Tibial nerve (tissue), 4 donors: ENCODE data around the gene FPR3.
"Not testable (repeated sequence)": the region's sequence is repeated elsewhere in the genome, so short reads cannot be mapped to it uniquely, and the experiment has no call there.

ENCODE experiments used
- CTCF ChIP-seq, 5 experiments: fragments of 200-600 bp in 3 of 5; fragments of 450-650 bp in 2 of 5; sonication (generic) in 3 of 5; IDR thresholded peaks; one replicate each; pipeline ENCODE4 v1.5.1; 2016 to 2019; ENCODE audit warnings: antibody characterized with exemption in 5 of 5, mild to moderate bottlenecking in 3 of 5, moderate library complexity in 2 of 5
- EP300 ChIP-seq, 2 donors: sonication (generic); formaldehyde crosslinking; IDR thresholded peaks; one replicate each; pipeline ENCODE4 v1.6.1; 2017; ENCODE audit warnings: antibody characterized with exemption in 2 of 2, mild to moderate bottlenecking in 1 of 2
- POLR2A ChIP-seq, 2 donors: fragments of 450-650 bp; IDR thresholded peaks; one replicate each; pipeline ENCODE4 v1.6.1; 2017; ENCODE audit warnings: antibody characterized with exemption in 2 of 2, mild to moderate bottlenecking in 2 of 2, moderate library complexity in 2 of 2

- TF ChIP-seq CTCF, POLR2A, EP300 (IDR thresholded peaks at IDR 0.05): not testable (repeated sequence)
Measured at GRCh38 chr19:51805396-51805795, 10.4 kb downstream of the FPR3 start.
